Stimulated activated CD8-positive, alpha-beta memory T cell treated with anti-CD3 and anti-CD28 coated beads, Interleukin-15, amount 100 ng/mL, for 48 hours (primary cell): ENCODE measurements around the gene CCNQ.
"Not testable (repeated sequence)": the region's sequence is repeated elsewhere in the genome, so short reads cannot be mapped to it uniquely, and the experiment has no call there.

Experiments used
- DNase-seq, 2 donors: peaks; one replicate each; pipeline ENCODE4 v3.0.0-alpha.2; 2020; ENCODE audit warnings: low read depth in 2 of 2

Gene CCNQ

DNA sequence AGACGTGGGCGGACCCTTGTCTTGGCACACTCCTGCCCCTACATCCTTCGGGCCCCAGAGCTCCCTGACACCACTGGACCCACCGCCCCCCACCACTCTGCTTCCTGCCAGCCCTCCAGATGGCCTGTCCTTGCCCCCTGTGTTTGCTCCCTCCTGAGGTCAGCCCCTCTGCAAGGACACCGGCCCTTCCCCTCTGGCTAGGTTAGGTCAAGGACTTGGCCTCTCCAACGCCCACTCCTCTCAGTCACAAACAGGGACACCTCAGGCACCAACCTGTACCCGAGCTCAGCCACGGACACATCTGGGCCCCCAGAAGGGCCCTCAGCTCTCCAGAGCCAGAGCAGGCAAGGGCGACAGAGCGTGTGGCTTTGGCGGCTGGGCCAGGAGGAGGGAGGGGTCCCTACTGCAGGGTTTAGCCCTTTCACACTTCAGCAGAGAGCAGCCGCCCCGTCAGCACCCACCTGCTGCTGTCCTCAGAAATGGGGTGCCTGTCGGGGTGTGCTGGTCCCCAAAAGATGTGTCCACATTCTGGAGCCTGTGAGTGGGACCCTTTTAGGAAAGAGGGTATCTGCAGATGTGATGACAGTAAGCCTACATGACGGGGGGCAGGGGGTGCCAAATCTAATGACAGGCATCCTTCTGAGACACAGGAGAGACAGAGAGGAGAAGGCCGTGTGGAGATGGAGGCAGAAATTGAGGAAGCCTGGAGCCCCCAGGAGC is 24.5 kb upstream of the CCNQ start:
- no peak for DNase-seq

DNA sequence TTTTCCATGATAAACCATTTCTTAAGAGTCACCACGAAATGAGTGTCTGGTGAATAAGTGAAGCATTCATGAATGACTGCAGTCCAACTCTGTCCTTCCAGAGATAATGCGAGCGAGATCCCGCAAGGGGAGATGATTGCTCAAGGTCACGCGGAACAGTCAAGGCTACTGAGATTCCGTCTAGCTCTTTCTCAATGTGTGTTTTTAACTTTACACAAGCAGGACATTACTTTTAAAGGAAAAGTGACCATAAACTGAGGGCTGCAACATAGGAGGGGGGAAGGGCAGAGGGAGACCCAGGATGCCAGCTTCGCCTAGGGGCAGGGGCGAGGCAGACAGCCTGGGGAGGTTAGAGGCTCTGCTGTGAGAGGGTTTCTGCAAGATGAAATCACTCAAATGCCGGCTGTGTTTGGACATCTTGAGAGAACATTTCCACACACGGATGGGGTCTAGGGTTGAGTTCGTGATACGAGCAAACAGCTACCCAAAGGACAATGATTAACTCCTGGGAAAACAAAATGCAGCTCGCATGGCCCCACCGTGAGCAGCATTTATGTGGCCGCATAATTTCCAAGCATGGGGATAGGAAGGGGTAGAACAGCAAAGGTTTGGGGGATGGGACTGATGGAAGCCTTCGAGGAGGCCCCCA is 23.8 kb upstream of the CCNQ start:
- no peak for DNase-seq

GRCh38 chrX:153621949-153622598 is 23.1 kb upstream of the CCNQ start:
- DNase-seq = no peak

- DNase-seq = no peak
These were observed 21.6 kb upstream of the CCNQ start for GRCh38 chrX:153620576-153620975.

- no peak for DNase-seq
These were observed 15.9 kb upstream of the CCNQ start for GRCh38 chrX:153614818-153615217.

DNA sequence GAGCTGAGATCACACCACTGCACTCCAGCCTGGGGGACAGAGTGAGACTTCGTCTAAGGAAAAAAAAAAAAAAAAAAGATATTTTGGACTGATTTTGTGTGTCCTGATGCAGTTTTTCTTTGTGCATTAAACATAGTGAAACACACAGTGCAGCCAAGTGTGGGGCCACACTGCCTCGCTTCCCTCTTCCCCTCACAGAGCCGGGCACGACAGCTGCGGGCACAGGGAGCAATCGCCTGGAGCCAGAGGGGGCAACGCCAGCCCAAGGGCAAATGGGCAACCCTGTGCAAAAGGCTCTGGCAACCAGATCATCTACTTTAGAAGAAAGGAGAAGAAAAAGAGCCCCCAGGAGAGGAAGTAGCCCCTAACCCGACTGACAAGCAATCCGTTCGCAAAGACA is 13.5 kb upstream of the CCNQ start:
- no peak for DNase-seq

- DNase-seq = no peak
These were observed 12.6 kb upstream of the CCNQ start for GRCh38 chrX:153611298-153612095.

DNA sequence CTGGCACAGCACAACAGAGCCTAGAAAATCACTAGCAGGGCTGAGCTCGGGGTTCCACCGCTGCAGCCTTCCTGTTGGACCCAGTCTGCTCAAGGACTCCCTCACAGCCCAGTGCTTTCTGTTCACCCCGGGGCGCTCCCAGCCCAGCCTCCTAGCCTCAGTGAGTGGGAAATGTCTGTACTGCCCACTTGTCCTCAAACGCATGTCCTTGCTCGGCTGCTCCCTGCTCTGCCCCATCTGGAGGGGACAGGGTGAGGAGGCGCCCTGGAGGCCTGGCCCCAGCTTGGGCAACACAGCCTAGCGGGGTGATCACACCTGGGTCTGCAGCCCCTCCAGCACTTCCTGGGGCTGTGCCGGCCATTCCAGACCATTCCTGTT is 11.9 kb upstream of the CCNQ start:
- no peak for DNase-seq

GRCh38 chrX:153609917-153610835 is 11.2 kb upstream of the CCNQ start:
- peak; percentile 47 to 51 for DNase-seq

DNA sequence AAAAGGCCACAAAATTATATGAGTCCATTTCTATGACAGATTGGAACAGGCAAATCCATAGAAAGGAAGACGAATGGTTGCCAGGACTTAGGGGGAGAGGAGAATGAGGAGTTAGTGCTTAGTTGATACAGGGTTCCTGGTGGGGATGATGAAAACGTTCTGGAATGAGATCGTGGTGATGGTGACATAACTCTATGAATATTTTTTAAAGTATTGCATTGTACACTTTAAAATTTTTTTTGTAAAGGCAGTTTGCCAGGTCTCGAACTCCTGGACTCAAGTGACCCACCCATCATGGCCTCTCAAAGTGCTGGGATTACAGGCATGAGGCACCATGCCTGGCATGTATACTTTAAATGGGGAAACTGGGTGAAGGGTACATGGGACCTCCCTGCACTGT is 9.9 kb upstream of the CCNQ start:
- no peak for DNase-seq

GRCh38 chrX:153608376-153608775 is 9.4 kb upstream of the CCNQ start:
- no peak for DNase-seq

DNA sequence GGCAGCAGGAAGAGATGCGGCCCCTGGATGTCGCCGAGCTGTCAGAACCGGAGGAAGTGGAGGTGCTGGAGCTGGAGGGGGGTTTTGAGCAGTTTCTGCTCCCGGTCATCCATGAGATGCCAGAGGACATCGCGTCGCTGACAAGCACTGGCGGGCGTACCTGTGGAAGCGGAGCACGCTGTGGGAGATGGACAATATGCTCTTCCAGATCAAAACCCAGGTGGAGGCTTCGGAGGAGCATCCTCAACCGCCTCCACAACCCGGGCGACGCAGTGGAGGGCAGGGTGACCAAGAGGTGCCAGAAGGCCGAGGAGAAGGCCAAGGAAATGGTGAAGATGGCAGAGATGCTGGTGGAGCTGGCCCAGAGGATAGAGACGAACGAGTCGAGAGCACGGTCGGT is 7.6 kb upstream of the CCNQ start:
- DNase-seq = no peak

DNA sequence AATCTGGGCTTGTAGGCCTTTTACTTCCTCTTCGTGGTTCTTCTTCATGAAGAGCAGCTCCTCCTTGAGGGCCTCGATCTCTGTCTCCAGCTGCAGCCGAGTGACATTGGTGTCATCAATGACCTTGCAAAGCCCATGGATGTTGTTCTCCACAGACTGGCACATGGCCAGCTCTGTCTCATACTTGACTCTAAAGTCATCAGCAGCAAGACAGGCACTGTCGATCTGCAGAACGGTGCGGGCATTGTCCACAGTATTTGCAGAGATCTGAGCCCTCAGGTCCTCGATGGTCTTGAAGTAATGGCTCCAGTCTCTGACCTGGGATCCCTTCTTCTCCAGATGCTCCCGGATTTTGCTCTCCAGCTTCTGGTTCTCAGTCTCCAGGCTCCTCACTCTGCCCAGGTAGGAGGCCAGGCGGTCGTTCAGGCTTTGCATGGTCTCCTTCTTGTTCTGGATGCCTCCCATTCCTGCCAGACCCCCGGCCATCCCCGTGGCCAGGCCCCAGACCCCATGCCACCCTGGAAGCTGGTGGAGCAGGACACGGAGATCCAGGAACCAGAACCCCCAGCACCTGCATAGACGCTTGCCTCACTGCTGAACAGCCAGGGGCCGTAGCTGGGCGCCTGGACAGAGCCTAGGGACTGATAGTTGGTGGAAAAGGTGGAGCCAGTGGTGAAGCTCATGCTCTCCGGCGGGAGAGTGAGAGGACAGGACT is 5.9 kb upstream of the CCNQ start:
- DNase-seq = not testable (repeated sequence)

GRCh38 chrX:153603131-153603656 is 4.3 kb upstream of the CCNQ start:
- no peak for DNase-seq

- no peak for DNase-seq
These were observed 3.7 kb upstream of the CCNQ start for GRCh38 chrX:153602601-153603000.

- no peak for DNase-seq
These were observed 2.7 kb upstream of the CCNQ start for GRCh38 chrX:153601511-153602110.

GRCh38 chrX:153600921-153601320 is 2.0 kb upstream of the CCNQ start:
- DNase-seq = no peak

- DNase-seq = no peak
These were observed 1.1 kb upstream of the CCNQ start for GRCh38 chrX:153600032-153600373.

DNA sequence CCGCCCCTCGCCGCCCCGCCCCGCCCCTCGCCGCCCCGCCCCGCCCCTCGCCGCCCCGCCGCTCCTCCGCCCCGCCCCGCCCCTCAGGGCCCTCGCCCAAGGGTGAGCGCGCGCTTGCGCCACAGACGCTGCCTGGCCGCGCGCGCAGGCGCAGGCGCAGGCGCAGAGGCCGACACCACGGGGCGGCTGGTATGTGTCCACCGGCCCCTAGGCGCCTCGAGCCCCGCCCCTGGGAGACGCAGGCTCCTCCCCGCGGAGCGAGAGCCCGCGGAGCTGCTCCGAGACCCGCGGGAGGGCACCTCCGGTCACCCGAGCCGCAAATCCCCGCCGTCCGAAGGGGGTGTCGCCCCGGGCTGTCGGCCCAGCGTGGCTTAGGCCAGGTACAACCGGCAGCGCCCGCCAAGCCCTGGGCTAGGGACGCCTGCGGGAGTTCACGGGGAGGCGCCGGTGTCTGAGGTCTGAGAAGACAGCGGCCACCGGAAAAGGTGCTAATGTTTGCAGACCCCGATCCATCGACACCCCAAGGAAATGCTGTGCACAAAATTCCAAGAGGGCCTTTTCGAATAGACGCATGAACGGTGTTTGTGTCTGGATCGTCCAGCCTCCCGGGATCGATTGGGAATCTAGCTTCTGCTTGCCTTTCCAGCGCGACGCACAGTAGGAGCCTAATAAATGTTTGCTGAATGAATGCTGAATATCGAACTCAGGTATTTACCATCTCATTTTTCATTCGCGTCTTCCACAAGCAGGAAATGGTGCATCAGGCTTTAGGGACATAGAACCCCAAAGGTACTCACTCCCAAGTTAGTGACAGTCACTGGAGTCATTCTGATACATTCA is 473 bp upstream of the CCNQ start:
- DNase-seq = peak; percentile 85 to 87
